ENCODE measurements around the gene CUX1.

CUX1 gene

GRCh38 chr7:101957744-101958525, 140.5 kb downstream of the CUX1 start:
- no peak for DNase-seq (ENCODE audit: low read depth)

- DNase-seq (ENCODE audit: low read depth) = no peak
These were observed 141.9 kb downstream of the CUX1 start for GRCh38 chr7:101959342-101959741.

GRCh38 chr7:101959829-101960228, 142.4 kb downstream of the CUX1 start:
- no peak for DNase-seq (ENCODE audit: low read depth)

GRCh38 chr7:101960323-101960722, 142.9 kb downstream of the CUX1 start:
- DNase-seq (ENCODE audit: low read depth) = no peak

- no peak for DNase-seq (ENCODE audit: low read depth)
These were observed 143.7 kb downstream of the CUX1 start for GRCh38 chr7:101960985-101961708.

GRCh38 chr7:101961811-101962210, 144.4 kb downstream of the CUX1 start:
- DNase-seq (ENCODE audit: low read depth) = no peak

GRCh38 chr7:101963693-101964092, 146.3 kb downstream of the CUX1 start:
- DNase-seq (ENCODE audit: low read depth) = no peak

- DNase-seq (ENCODE audit: low read depth) = no peak
These were observed 147.4 kb downstream of the CUX1 start for GRCh38 chr7:101964680-101965452.

GRCh38 chr7:101968720-101969466, 151.5 kb downstream of the CUX1 start:
- DNase-seq (ENCODE audit: low read depth) = no peak

GRCh38 chr7:101969997-101970585, 152.7 kb downstream of the CUX1 start:
- no peak for DNase-seq (ENCODE audit: low read depth)

- no peak for DNase-seq (ENCODE audit: low read depth)
These were observed 153.4 kb downstream of the CUX1 start for GRCh38 chr7:101970801-101971200.

- no peak for DNase-seq (ENCODE audit: low read depth)
These were observed 154.0 kb downstream of the CUX1 start for GRCh38 chr7:101971457-101971856.

- no peak for DNase-seq (ENCODE audit: low read depth)
These were observed 155.2 kb downstream of the CUX1 start for GRCh38 chr7:101972627-101973026.

GRCh38 chr7:101973130-101973529, 155.7 kb downstream of the CUX1 start:
- DNase-seq (ENCODE audit: low read depth) = no peak

- DNase-seq (ENCODE audit: low read depth) = no peak
These were observed 157.0 kb downstream of the CUX1 start for GRCh38 chr7:101974393-101974792.

- DNase-seq (ENCODE audit: low read depth) = no peak
These were observed 157.6 kb downstream of the CUX1 start for GRCh38 chr7:101975046-101975445.

GRCh38 chr7:101976411-101976810, 159.0 kb downstream of the CUX1 start:
- DNase-seq (ENCODE audit: low read depth) = no peak

- no peak for DNase-seq (ENCODE audit: low read depth)
These were observed 159.8 kb downstream of the CUX1 start for GRCh38 chr7:101977249-101977648.

- no peak for DNase-seq (ENCODE audit: low read depth)
These were observed 161.3 kb downstream of the CUX1 start for GRCh38 chr7:101978683-101979082.

- DNase-seq (ENCODE audit: low read depth) = no peak
These were observed 165.9 kb downstream of the CUX1 start for GRCh38 chr7:101983147-101983811.

Data from iris pigment epithelial cell (primary cell).